ENCODE data around the gene FARP1.

FARP1 gene

DNA sequence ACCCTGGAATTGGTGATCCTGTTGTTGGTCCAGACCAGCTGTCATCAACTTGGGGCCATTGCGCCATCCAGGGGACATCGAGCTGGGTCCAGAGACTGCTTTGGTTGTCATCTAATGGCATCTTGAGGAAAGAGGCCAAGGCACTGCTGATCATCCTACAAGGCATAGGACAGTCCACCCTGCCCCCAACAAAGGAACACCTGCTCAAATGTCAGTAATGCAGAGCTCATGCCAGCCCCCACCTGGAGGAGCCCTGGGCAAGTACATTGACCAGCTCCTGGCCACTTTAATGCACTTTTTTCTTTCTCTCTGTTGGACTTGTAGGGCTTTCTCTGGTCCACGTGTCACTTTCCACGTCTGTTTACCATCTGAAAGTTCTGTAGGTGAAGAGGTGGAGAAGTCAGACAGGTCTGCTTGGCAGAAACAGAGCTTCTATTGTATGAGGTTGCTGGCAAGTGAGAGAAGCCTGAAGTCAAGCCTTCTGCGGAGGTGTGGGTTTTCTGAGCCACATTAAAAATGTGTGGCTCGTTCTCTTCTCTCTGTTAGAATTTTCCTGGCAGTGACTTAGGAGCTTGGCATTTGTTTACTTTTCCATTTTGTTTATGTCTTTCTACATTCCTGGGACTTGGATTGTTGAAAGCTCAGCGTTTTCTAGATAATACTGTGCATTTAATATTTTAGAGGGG, 158.2 kb downstream of the FARP1 start:
- DNase-seq (ENCODE audit: low read depth): no peak
- TF ChIP-seq, protein P1, sequence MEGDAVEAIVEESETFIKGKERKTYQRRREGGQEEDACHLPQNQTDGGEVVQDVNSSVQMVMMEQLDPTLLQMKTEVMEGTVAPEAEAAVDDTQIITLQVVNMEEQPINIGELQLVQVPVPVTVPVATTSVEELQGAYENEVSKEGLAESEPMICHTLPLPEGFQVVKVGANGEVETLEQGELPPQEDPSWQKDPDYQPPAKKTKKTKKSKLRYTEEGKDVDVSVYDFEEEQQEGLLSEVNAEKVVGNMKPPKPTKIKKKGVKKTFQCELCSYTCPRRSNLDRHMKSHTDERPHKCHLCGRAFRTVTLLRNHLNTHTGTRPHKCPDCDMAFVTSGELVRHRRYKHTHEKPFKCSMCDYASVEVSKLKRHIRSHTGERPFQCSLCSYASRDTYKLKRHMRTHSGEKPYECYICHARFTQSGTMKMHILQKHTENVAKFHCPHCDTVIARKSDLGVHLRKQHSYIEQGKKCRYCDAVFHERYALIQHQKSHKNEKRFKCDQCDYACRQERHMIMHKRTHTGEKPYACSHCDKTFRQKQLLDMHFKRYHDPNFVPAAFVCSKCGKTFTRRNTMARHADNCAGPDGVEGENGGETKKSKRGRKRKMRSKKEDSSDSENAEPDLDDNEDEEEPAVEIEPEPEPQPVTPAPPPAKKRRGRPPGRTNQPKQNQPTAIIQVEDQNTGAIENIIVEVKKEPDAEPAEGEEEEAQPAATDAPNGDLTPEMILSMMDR (conservative IDR thresholded peaks at IDR 0.05; ENCODE audit: control insufficient read depth, insufficient read depth, low read depth, low read length): no peak
- no peak overlapping the region for H3K4me3 ChIP-seq (ENCODE audit: control insufficient read depth, low read depth, low read length)

DNA sequence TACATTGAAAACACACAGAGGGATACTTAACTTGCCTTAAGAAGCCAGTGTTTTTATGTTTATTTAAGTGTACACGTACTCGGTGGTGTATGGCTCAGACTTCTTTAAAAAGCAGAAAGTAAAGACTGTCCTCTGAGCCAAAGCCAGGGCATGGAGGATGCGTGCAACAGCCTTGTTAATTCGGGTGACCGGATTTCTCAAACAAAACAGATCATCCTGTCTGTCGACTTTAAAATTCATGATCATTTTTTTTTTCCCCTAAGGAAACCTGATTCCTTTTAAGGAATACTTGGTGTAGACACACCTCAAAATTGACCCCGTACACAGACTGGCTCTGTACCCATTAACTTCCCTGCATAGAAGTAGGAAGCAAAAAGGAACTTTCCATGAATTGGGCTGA, 158.8 kb downstream of the FARP1 start:
- no peak for DNase-seq (ENCODE audit: low read depth)
- no peak overlapping the region for H3K4me3 ChIP-seq (ENCODE audit: control insufficient read depth, low read depth, low read length)
- TF ChIP-seq, protein P1 (conservative IDR thresholded peaks at IDR 0.05; ENCODE audit: control insufficient read depth, insufficient read depth, low read depth, low read length): no peak

DNA sequence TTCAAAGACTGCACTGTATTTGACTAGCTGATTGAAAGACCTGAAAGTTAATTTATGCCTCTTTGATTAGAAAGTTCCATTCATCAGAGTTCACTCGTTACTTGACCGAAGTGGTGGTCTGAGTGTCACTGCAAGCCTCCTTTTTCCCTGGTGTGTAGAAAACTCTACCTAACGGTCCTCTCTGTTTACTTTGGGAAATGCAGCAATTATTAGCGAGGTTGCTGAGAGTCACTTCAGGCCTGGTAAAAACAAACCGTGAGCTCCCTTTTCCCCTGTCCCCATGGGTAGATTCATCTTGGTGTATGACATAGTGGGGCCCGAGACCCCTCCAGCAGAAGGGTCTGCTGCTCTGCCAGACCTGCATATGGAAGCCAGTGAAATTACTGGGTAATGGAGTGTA, 161.0 kb downstream of the FARP1 start:
- DNase-seq (ENCODE audit: low read depth): no peak
- TF ChIP-seq, protein P1 (conservative IDR thresholded peaks at IDR 0.05; ENCODE audit: control insufficient read depth, insufficient read depth, low read depth, low read length): no peak
- no peak overlapping the region for H3K4me3 ChIP-seq (ENCODE audit: control insufficient read depth, low read depth, low read length)

DNA sequence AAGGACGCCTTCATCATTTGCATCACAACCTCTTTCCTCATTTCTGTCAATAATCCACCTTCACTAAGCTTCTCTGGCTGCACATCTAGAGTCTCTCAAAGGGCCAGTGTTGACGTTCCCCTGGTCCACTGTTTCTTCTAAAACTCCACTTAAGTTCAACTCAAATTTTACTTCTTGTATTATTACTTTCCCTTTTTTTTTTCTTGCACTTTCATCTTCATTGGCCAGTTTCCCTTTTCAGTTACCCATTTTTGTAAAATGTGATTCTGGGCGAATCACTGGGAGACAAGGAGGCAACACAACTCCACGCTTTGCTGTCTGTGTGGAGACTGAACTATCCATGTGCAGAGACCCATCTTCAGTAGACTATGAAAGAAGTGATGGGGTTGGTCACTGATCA, 162.8 kb downstream of the FARP1 start:
- TF ChIP-seq, protein P1 (conservative IDR thresholded peaks at IDR 0.05; ENCODE audit: control insufficient read depth, insufficient read depth, low read depth, low read length): no peak
- no peak overlapping the region for H3K4me3 ChIP-seq (ENCODE audit: control insufficient read depth, low read depth, low read length)
- no peak for DNase-seq (ENCODE audit: low read depth)

DNA sequence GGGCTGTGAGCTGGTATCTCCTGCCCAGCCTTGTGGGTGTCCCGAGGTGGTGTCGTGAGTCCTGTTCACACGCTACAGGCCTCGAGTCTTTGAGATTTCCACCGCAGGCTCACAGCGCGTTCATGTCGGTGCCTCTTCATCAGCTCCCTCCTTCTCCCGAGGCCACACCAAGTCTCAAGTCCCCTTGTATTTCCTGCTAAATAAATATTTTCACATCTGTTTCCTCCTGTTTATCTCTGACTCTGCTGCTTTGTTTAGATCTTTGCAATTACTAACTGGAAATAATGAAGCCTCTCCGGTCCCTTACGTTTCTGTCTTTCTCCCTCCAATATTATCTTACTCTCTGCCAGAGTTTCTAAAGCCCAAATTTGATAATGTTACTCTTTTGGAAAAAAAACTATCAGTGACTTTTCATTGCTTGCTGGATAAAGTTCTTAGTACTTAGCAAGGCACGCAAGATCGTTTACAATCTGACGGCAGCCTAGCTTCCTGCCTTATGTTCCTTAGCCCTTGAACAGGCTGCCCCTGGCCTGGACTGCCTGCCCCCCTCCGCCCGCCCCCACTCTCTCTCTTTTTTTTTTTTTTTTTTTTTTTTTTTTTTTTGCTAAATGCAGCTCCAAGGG, 164.7 kb downstream of the FARP1 start:
- TF ChIP-seq, protein P1 (conservative IDR thresholded peaks at IDR 0.05; ENCODE audit: control insufficient read depth, insufficient read depth, low read depth, low read length): no peak
- DNase-seq (ENCODE audit: low read depth): peak; percentile 48
- H3K4me3 ChIP-seq (ENCODE audit: control insufficient read depth, low read depth, low read length): no peak overlapping the region

DNA sequence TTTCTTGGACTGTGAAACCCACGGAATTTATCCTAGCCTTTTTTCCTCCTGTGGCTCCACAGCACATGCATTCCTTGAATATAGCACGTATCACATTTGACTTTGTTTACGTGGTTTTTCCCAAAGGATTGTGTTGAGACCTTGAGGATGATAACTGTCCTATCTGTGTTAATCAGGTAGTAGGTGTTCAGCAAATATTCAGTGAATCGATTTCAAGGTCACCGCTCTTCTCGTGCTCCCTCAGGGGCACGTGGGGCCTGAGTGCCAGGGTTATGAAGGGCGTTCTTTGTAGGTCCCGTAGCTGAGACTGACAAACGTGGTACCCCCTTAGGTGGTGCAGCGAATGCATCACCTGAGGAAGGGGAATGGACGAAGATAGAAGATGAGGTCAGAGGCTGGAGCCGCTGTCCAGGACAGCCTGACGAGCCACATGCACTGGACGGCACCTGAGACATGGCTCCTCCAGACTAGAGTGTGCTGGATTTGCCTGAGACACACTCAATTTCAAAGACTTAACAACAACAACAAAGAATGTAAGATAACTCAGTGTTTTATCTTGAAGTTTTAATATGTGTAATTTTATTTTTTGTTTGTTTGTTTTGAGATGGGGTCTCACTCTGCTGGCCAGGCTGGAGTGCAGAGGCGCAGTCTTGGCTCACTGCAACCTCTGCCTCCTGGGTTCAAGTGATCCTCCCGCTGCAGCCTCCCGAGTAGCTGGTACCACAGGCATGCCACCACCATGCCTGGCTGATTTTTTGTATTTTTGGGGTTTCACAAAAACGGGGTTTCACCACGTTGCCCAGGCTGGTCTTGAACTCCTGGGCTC, 165.4 kb downstream of the FARP1 start:
- TF ChIP-seq, protein P1 (conservative IDR thresholded peaks at IDR 0.05; ENCODE audit: control insufficient read depth, insufficient read depth, low read depth, low read length): no peak
- DNase-seq (ENCODE audit: low read depth): no peak
- H3K4me3 ChIP-seq (ENCODE audit: control insufficient read depth, low read depth, low read length): no peak overlapping the region
